Tibial artery (tissue), 4 donors: ENCODE data around the gene RABGAP1L.
"Not testable (repeated sequence)": the region's sequence is repeated elsewhere in the genome, so short reads cannot be mapped to it uniquely, and the experiment has no call there.

ENCODE experiments used
- DNase-seq, 2 donors: peaks; one replicate each; pipeline ENCODE4 v3.0.0-alpha.2; 2019
- H3K27ac ChIP-seq, 2 donors: fragments of 200-600 bp; sonication (generic) in 1 of 2; 1 replicate in 1 of 2; 2 replicates in 1 of 2; pipeline ENCODE4 v1.5.1; 2018 to 2019; ENCODE audit warnings: mild to moderate bottlenecking in 1 of 2
- H3K27me3 ChIP-seq, 2 donors: fragments of 200-600 bp; sonication (generic) in 1 of 2; one replicate each; pipeline versions ENCODE4 v1.5.1 to v1.6.0; 2016 to 2019
- H3K36me3 ChIP-seq, 3 donors: fragments of 200-600 bp; sonication (generic) in 2 of 3; one replicate each; pipeline ENCODE4 v1.5.1; 2016 to 2019; ENCODE audit warnings: mild to moderate bottlenecking in 2 of 3
- H3K4me1 ChIP-seq, 4 donors: fragments of 200-600 bp; sonication (generic) in 2 of 4; 1 replicate in 3 of 4; 2 replicates in 1 of 4; pipeline ENCODE4 v1.5.1; 2016 to 2019
- H3K4me3 ChIP-seq, 2 donors: fragments of 200-600 bp; sonication (generic) in 1 of 2; 1 replicate in 1 of 2; 2 replicates in 1 of 2; pipeline ENCODE4 v1.5.1; 2018 to 2019; ENCODE audit warnings: mild to moderate bottlenecking in 2 of 2
- H3K9me3 ChIP-seq, 3 donors: fragments of 200-600 bp; sonication (generic) in 1 of 3; one replicate each; pipeline ENCODE4 v1.5.1; 2016 to 2019
- CTCF ChIP-seq, 2 experiments: fragments of 200-600 bp in 1 of 2; fragments of 450-650 bp in 1 of 2; IDR thresholded peaks; one replicate each; pipeline ENCODE4 v1.5.1; 2017 to 2019; ENCODE audit warnings: antibody characterized with exemption in 2 of 2, mild to moderate bottlenecking in 1 of 2, moderate library complexity in 1 of 2
- intact Hi-C: fragments of 100-400 bp; cut with DNase I; formaldehyde crosslinking; loops from one replicate; pipeline ENCODE4 v1.15.0; 2023; ENCODE audit warnings: low total_unique reads

RABGAP1L gene

GRCh38 chr1:174690266-174690665 lies 530.9 kb downstream of the RABGAP1L start:
- Histone ChIP-seq H3K36me3 (no peaks in the 10 kb centered on the region), H3K4me3 (no peak overlapping the region), H3K9me3 (no peaks in the 10 kb centered on the region), H3K27ac (no peak overlapping the region), H3K4me1 (no peaks in the 10 kb centered on the region), H3K27me3 (no peaks in the 10 kb centered on the region)
- no peak for DNase-seq
- TF ChIP-seq CTCF (IDR thresholded peaks at IDR 0.05): no peak
- intact Hi-C loops: no loop called here

GRCh38 chr1:174692313-174692712 lies 533.0 kb downstream of the RABGAP1L start:
- Histone ChIP-seq H3K27ac (no peak overlapping the region), H3K4me1 (no peaks in the 10 kb centered on the region), H3K36me3 (no peaks in the 10 kb centered on the region), H3K4me3 (no peak overlapping the region), H3K9me3 (no peaks in the 10 kb centered on the region), H3K27me3 (no peaks in the 10 kb centered on the region)
- intact Hi-C loops: no loop called here
- DNase-seq: no peak
- no peak for TF ChIP-seq CTCF (IDR thresholded peaks at IDR 0.05)

- intact Hi-C loops: no loop called here
- H3K27ac ChIP-seq: no peak overlapping the region
- no peaks in the 10 kb centered on the region for H3K27me3 ChIP-seq
- H3K4me3 ChIP-seq: no peak overlapping the region
- TF ChIP-seq CTCF (IDR thresholded peaks at IDR 0.05): no peak
- no peaks in the 10 kb centered on the region for H3K4me1 ChIP-seq
- no peaks in the 10 kb centered on the region for H3K9me3 ChIP-seq
- DNase-seq: no peak
- H3K36me3 ChIP-seq: no peaks in the 10 kb centered on the region
Observed at GRCh38 chr1:174693085-174693484, 533.8 kb downstream of the RABGAP1L start.

GRCh38 chr1:174693539-174693938 lies 534.2 kb downstream of the RABGAP1L start:
- H3K27me3 ChIP-seq, H3K9me3 ChIP-seq, intact Hi-C loops, H3K4me1 ChIP-seq, H3K27ac ChIP-seq, H3K36me3 ChIP-seq, DNase-seq, H3K4me3 ChIP-seq: not testable (repeated sequence)

GRCh38 chr1:174696026-174696821 lies 536.9 kb downstream of the RABGAP1L start:
- Histone ChIP-seq H3K36me3 (no peaks in the 10 kb centered on the region), H3K9me3 (no peaks in the 10 kb centered on the region), H3K27ac (no peak overlapping the region), H3K27me3 (no peaks in the 10 kb centered on the region), H3K4me3 (no peak overlapping the region), H3K4me1 (no peaks in the 10 kb centered on the region)
- intact Hi-C loops: no loop called here
- no peak for DNase-seq
- no peak for TF ChIP-seq CTCF (IDR thresholded peaks at IDR 0.05)

GRCh38 chr1:174700314-174700713 lies 541.0 kb downstream of the RABGAP1L start:
- no peak overlapping the region for H3K27ac ChIP-seq
- H3K4me1 ChIP-seq: no peaks in the 10 kb centered on the region
- no peak overlapping the region for H3K4me3 ChIP-seq
- H3K9me3 ChIP-seq: no peaks in the 10 kb centered on the region
- no peak for TF ChIP-seq CTCF (IDR thresholded peaks at IDR 0.05)
- no peaks in the 10 kb centered on the region for H3K36me3 ChIP-seq
- DNase-seq: no peak
- no peaks in the 10 kb centered on the region for H3K27me3 ChIP-seq
- intact Hi-C loops: no loop called here
